GM12873 (cell line): ENCODE measurements around the gene NINJ1.

ENCODE experiments used
- CTCF ChIP-seq: IDR thresholded peaks from 2 replicates; pipeline ENCODE4 v1.5.1; 2012; ENCODE audit warnings: low read depth, mild to moderate bottlenecking, moderate library complexity, low read length, control low read depth; ENCODE audit not compliant: insufficient read depth; ENCODE audit errors: missing control alignments

NINJ1 gene

GRCh38 chr9:93077811-93078210 is 56.2 kb downstream of the NINJ1 start:
- no peak for TF ChIP-seq CTCF

GRCh38 chr9:93077367-93077766 is 56.7 kb downstream of the NINJ1 start:
- TF ChIP-seq CTCF: no peak

GRCh38 chr9:93076792-93077128 is 57.3 kb downstream of the NINJ1 start:
- TF ChIP-seq CTCF: no peak

GRCh38 chr9:93076101-93076791 is 57.8 kb downstream of the NINJ1 start:
- no peak for TF ChIP-seq CTCF

- no peak for TF ChIP-seq CTCF
These were observed 61.7 kb downstream of the NINJ1 start for GRCh38 chr9:93072383-93072795.
